Measurements from ENCODE around the gene NR1D1.

The NR1D1 gene

DNA sequence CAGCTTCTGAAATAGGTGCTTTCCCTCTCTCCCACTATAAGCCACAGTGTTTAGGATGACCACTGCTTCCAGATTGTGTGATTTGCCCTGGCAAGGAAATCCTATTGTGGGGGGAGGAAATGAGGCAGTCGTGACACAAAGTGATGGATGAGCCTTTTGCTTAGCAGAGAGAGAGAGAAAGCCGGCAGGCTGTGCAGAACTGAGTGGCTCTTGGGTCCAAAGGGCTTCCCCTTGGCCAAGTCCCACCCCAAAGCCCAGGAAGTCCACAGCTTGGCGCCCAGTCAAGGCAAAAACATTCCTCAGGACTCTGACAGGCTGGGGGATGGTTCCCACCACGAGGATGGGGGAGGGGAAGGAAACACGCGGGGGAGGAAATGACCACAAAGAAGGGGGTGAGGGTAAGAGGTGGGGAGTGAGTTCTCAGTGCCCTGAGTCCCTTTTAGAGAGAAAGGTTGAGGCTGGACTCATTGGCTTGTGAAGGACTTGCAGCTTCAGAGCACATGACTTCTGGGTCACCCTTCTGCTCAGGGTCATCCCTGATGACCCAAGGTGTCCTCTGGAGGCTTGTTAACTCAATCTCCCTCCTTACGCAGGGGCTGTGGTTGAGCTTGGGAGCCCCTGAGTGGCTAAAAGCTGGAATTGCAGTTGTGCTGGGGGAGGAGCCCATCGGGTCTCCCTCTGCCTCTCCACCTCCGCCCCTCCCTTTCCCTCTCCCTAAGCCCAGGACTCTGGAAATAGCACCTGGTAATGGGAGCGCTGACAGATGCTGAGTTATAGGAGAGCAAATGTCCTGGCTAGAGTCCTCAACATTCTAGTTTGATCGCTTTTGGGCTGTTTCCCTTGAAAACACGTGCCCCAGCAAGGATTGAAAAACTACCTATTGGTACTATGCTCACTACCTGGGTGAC lies 11.1 kb upstream of the NR1D1 start:
- DNase-seq, result peak; percentile 77

- no peak for DNase-seq
Observed at GRCh38 chr17:40110026-40110845, 9.8 kb upstream of the NR1D1 start.

- peak; percentile 24 for DNase-seq
Observed at GRCh38 chr17:40108970-40109824, 8.8 kb upstream of the NR1D1 start.

DNA sequence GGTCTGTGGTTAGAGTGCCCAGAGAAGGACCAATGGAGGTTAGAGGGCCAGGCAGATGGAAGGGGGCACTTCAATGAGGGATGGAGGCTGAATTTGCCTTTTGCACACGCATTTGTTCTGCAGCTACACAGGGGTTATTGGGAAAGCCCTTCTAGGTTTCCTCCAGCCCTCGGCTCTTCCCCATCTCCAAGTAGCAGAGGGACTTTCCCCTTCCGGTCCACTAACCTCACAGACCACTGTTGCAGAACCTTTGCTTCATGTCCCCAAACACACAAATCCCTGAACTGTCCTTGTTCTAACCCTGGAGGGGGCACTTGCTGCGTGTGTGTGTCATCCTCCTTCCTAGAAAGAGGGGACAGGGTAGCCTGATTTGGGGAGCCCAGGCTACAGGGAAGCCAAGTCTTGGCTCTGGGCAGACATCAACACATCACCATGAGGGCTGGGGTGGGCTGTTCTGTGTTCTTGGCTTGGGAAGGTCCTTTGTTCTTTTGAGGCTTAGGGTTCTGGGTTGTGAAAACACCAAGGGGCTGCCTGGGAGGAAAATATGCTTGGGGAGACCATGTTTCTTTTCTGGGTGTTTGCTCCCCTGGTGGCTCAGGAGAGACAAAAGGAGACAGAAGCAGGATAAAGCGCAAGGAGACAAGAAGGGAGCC lies 7.3 kb upstream of the NR1D1 start:
- DNase-seq, result no peak

DNA sequence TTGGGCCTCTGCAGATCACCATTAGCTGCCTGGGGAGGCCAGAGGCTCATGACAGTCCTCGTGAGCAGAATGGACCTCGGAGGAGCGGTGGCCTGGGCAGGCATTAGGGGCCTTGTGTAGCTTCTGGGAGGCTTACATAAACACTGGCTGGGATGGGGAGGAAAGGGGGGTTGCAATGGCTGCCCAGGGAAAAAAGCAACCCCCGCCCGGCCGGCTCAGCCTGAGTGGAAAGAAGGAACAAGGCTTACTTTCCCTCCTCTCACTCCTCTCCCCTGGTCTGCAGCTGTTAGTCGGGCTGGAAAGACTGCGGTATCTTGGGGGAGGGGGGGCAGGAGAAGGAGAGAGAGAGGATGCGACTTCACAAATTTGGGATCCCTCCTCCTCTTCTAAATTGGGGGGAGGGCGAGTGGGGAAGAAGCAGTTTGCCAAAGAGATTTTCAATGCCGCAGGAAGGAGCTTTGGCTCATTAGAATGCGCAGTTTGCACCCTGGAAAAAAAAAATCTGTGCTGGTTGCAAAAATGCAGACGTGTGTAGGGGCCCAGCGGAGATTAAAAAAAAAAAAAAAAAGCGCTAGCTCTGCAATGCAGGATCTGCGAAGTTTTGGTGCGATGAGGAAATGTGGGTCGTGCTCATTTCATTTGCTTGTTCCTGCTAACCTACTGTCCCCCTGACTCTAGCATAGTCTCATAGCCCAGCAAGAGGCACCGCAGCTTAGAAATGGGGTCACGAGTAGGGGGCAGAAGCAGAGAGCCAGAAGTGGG lies 6.6 kb upstream of the NR1D1 start:
- peak; percentile 46 for DNase-seq

DNA sequence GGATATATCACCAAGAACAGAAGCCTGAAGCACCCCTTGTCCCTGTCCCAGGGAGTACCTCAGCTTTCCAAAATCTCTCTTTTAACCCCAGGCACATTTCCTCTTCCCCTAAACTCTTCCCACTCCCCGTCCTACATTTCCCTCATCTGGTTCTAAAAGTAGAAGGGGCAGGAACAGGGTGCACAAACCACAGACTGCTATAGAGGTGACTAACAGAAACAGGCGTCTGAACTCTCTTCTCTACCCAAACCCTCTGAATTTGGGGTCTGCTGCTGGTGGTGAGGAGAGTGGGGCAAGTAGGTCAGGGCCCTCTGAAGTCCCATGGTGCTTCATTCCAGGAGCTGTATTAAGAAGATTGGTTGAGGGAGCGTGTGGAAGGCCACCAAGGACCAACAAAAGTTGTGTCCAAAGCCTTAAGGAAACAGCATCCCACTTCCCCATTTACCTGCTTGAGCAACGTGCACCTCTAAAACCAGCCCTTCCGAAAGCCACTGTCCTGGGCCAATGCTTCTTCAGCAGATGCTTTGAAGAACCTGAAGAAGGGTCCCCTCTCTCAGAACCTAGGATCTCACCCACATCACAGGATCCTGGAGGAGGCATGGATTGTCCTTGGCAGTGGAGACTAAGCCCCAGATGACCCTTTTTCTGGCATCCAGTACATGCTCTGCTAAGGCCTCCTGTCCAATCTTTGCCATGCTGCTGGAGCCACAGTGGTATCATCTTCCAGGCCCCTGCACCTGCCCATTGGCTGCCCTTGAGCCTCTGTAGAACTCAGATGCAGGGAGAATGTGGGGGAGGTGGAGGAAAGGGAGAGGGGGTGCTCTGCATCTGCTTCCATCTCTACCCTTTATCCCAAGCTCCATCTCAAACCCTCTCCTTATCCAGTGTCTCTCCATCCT lies 5.7 kb upstream of the NR1D1 start:
- DNase-seq, result peak; percentile 22

- peak; percentile 31 for DNase-seq
Observed at GRCh38 chr17:40104594-40105486, 4.5 kb upstream of the NR1D1 start.

GRCh38 chr17:40103688-40104087 lies 3.3 kb upstream of the NR1D1 start:
- peak; percentile 22 for DNase-seq

GRCh38 chr17:40103071-40103661 lies 2.8 kb upstream of the NR1D1 start:
- no peak for DNase-seq

GRCh38 chr17:40101367-40102210 lies 1.2 kb upstream of the NR1D1 start:
- DNase-seq, result no peak

DNA sequence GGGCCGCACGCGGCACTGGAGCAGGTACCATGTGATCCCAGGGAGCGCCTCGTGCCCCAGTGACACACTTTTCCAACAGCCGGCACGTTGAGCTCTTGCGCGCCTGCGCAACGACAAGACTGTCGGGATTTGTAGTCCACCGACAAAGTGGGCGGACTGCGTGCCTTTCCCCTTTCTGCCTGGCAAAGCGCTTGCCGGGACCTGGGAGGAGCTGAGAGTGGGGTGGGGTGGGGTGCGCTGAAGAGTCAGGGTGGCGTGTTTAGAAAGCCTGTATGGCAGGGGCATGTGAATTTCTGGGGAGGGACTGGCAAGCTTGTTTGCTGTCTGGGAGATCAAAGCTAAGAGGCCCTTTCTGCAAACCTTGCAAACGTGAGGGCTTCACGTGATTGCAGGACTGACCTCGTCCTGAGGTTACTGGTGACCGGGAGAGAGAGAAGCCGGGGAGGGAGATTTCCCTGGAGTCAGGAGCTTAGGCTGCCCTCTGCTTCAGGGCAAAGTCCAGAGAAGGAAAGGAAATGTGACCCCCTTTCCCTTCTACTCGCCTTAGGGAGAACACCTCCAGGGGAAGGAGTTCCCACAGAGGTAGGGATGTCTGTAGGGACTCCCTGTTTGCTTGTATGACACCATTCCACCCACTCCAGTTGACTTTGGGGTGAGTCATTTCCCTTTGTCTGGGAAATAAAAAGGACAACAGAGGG lies 429 bp upstream of the NR1D1 start:
- peak; percentile 91 for DNase-seq

GRCh38 chr17:40099619-40100418 lies 570 bp downstream of the NR1D1 start:
- no peak for DNase-seq

DNA sequence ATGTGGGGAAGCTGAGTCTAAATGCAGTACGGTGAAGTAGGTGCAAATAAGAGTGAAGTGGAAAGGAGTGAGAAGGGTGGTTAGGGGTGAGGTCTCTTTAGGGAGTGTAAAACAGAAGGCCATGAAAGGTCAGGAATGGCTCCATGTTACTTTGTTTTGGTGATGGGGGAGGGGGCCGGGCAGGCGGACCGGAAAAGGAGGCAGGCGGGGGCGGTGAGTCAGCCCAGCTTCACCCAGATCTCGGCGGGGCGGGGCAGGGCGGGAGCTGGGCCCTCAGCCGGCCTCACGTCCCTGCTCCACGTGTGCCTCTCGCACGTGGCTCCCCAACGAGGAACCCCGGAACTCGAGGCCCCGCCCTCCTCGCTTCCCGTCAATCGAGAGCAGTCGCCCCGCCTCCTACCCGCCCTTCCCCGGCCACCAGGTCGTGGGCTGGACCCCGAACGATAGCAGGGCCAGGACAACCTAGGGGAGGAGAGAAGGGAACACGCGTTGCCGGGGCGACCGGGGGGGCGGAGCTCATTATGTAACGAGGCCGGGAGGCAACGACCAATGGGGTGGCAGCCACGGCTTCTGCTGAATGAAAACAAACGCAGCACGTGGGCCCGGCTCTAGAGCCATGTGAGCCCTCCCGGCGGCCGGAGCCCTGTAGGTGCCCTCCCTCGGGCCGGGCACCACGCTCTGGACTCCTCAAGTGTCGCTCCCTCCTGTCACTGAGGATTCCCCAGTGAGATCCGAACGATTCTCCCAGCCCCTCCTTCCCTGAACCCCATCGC lies 1.4 kb downstream of the NR1D1 start:
- peak; percentile 100 for DNase-seq

DNA sequence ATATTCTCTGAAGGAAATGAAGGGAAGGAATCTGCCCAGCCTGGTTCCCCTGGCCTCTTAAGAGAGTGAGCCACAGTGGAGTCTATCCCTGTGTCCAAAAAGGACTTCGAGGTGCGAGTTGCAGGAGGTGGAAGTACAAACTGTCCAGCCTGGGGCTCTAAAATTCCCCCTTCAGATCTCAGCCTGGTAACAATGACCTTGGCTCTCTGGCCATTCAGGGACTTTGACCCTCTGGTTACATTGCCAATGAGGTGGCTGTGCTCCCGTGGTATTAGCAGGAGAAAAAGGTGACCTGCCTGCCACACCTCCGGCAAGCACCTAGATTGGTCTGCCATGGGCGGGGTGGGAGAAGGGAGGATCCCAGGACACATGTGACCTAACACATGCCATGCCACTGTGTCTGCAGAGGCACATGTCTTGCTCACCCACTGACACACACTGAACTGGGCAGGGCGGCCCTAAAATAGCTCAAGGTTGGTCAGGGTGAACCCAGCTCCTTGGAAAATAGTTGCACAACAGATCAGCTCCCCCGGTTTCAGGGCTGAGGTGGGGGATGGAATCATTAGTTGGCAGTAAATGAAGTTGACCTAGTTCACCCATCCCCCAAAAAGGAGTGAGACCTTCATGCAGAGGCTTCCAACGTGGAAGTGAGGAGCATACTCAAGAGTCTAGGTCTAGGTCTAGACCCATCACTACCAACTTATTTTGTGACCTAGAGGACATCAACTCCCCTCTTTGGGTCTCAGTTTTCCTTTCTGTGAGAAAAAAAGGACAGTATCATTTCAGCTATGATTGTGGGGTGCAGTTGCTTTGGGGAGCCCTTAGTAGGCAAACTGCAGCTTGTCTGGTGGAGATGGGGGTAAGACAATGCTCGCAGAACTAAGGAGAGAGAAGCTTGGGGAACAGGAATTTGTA lies 2.2 kb downstream of the NR1D1 start:
- DNase-seq, result no peak

GRCh38 chr17:40097087-40097486 lies 3.3 kb downstream of the NR1D1 start:
- no peak for DNase-seq

All from CD4-positive, alpha-beta T cell treated with Interleukin-6 for 4 hours (primary cell).